ENCODE results near the gene ABCC2.
"Not testable (repeated sequence)": the region's sequence is repeated elsewhere in the genome, so short reads cannot be mapped to it uniquely, and the experiment has no call there.

Gene ABCC2

GRCh38 chr10:99782447-99783286, at the start of gene ABCC2:
Gene ABCC2, plus strand, starts transcription at chr10:99782640. Its CDS starts 205 bp downstream, at chr10:99782845.
- no peak for ATAC-seq
- Mint-ChIP-seq H3K36me3 (peaks cover 15% of the 10 kb centered on the region), H3K9me3 (no peaks in the 10 kb centered on the region), H3K4me3 (no peak within 1 kb of the TSS), H3K27ac (no peak within 1 kb of the TSS), H3K27me3 (no peaks in the 10 kb centered on the region), H3K4me1 (peaks cover 16% of the 10 kb centered on the region)

- H3K4me3 Mint-ChIP-seq = no peak overlapping the region
- no peaks in the 10 kb centered on the region for H3K9me3 Mint-ChIP-seq
- peaks cover 32% of the 10 kb centered on the region for H3K4me1 Mint-ChIP-seq
- no peaks in the 10 kb centered on the region for H3K27me3 Mint-ChIP-seq
- no peak overlapping the region for H3K27ac Mint-ChIP-seq
- peaks cover 30% of the 10 kb centered on the region for H3K36me3 Mint-ChIP-seq
- no peak for ATAC-seq
Measured at GRCh38 chr10:99733366-99733765, 49.1 kb upstream of the ABCC2 start.

DNA sequence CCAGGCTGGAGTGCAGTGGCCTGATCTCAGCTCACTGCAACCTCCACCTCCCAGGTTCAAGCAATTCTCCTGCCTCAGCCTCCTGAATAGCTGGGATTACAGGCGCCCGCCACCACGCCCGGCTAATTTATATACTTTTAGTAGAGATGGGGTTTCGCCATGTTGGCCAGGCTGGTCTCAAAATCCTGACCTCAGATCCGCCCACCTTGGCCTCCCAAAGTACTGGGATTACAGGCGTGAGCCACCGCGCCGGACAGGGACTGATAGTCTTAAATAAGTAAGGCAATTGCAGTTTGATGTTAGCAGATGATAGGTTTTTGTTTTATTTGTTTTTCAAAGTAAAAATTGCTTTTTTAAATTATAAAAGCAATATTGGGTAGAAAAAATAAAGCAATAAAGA, 48.3 kb upstream of the ABCC2 start:
- H3K9me3 Mint-ChIP-seq, H3K27ac Mint-ChIP-seq, ATAC-seq, H3K27me3 Mint-ChIP-seq, H3K4me3 Mint-ChIP-seq: not testable (repeated sequence)
- H3K36me3 Mint-ChIP-seq = peaks cover 32% of the 10 kb centered on the region
- H3K4me1 Mint-ChIP-seq = peaks cover 31% of the 10 kb centered on the region

- no peak overlapping the region for H3K4me3 Mint-ChIP-seq
- no peak for ATAC-seq
- peaks cover 8% of the 10 kb centered on the region for H3K9me3 Mint-ChIP-seq
- H3K4me1 Mint-ChIP-seq = peaks cover 6% of the 10 kb centered on the region
- no peaks in the 10 kb centered on the region for H3K27me3 Mint-ChIP-seq
- H3K27ac Mint-ChIP-seq = no peak overlapping the region
- peaks cover 77% of the 10 kb centered on the region for H3K36me3 Mint-ChIP-seq
Measured at GRCh38 chr10:99740260-99740659, 42.2 kb upstream of the ABCC2 start.

DNA sequence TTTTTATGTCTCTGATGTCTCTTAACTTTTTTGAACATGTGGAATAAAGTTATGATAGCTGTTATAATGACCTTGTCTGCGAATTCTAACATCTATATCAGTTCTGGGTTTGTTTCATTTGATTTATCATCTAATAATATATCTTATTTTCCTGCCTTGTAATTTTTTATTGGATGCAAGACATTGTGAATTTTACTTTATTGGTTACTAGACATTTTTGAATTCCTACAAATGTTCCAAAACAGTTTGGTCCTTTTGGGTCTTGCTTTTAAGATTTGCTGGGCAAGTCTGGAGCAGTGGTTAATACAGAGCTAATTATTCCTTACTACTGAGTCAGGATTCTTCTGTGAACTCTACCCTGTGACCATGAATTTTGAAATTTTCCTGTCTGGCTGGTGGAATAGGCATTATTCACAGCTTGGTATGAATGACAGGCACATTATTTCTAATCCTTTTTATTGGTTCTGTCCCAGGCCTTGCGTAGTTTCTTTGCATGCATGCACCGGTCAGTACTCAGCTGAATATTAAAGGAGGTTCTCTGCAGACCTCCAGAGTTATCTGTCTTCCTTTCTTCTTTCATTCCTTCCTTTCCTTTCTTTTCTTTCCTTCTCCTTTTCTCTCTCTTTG, 41.4 kb upstream of the ABCC2 start:
- Mint-ChIP-seq H3K27me3 (no peaks in the 10 kb centered on the region), H3K27ac (no peak overlapping the region), H3K4me3 (no peak overlapping the region), H3K4me1 (peaks cover 4% of the 10 kb centered on the region), H3K9me3 (peaks cover 8% of the 10 kb centered on the region), H3K36me3 (peaks cover 84% of the 10 kb centered on the region)
- no peak for ATAC-seq

DNA sequence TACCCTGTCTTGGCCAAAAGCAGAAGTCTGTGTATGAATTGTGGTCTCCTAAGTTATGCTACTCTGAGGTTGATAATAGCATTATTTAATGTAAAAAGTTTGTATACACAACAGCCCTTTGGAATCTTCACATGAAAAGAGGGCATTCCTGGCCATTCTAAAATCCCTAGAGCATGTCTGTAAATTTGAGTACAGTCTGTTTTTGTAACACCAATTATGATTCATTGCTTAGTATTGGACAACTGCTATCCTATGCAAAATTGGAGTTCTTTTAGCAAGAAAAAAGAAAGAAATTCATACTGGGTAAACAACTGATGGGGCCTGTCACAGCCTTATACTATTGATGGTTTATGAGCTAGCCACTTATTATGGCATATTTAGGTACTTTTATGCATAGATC, 40.2 kb upstream of the ABCC2 start:
- ATAC-seq = no peak
- peaks cover 86% of the 10 kb centered on the region for H3K36me3 Mint-ChIP-seq
- peaks cover 8% of the 10 kb centered on the region for H3K9me3 Mint-ChIP-seq

DNA sequence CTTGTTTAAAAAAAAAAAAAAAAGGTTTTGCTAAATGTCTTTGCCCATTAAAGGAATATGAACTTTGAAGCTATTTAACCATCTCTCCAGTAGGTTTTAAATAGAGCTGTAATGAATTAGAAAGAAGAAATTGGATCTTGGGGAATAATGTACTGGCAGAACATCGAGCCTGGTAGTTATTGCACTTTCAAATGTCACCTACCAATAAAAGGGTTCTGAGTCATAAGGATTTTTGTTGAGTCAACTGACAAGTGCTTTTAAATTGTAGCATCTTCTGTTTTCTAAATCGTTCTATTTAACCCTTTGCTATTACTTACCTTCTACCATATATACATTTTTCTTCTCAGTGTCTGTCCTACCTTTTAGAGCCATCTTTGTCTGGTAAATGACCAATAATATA, 39.7 kb upstream of the ABCC2 start:
- H3K4me3 Mint-ChIP-seq = no peak overlapping the region
- ATAC-seq = no peak
- no peak overlapping the region for H3K27ac Mint-ChIP-seq
- peaks cover 8% of the 10 kb centered on the region for H3K9me3 Mint-ChIP-seq
- no peaks in the 10 kb centered on the region for H3K27me3 Mint-ChIP-seq
- peaks cover 84% of the 10 kb centered on the region for H3K36me3 Mint-ChIP-seq
- peaks cover 4% of the 10 kb centered on the region for H3K4me1 Mint-ChIP-seq

More for the DNA sequence above, 40.2 kb upstream of the ABCC2 start:
- Mint-ChIP-seq H3K27ac (no peak overlapping the region), H3K27me3 (no peaks in the 10 kb centered on the region), H3K4me1 (peaks cover 4% of the 10 kb centered on the region), H3K4me3 (no peak overlapping the region)

GRCh38 chr10:99743841-99744240, 38.6 kb upstream of the ABCC2 start:
- Mint-ChIP-seq H3K27ac (no peak overlapping the region), H3K36me3 (peaks cover 85% of the 10 kb centered on the region), H3K4me3 (no peak overlapping the region), H3K27me3 (no peaks in the 10 kb centered on the region), H3K9me3 (peaks cover 8% of the 10 kb centered on the region), H3K4me1 (peaks cover 4% of the 10 kb centered on the region)
- no peak for ATAC-seq

DNA sequence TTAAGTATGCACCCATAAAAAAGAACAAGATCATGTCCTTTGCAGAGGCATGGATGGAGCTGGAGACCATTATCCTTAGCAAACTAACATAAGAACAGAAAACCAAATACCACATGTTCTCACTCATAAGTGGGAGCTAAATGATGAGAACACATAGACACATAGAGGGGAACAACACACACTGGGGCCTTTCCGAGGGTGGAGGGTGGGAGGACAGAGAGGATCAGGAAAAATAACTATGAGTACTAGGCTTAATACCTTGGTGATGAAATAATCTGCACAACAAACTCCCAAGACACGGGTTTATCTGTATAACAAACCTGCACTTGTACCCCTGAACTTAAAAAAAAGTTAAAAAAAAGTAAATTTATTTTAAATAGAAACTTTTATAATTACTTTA, 36.3 kb upstream of the ABCC2 start:
- not testable (repeated sequence) for H3K9me3 Mint-ChIP-seq, H3K27me3 Mint-ChIP-seq, H3K4me1 Mint-ChIP-seq, ATAC-seq, H3K4me3 Mint-ChIP-seq, H3K27ac Mint-ChIP-seq
- H3K36me3 Mint-ChIP-seq = peaks cover 79% of the 10 kb centered on the region

- H3K9me3 Mint-ChIP-seq = no peaks in the 10 kb centered on the region
- no peak overlapping the region for H3K27ac Mint-ChIP-seq
- H3K4me1 Mint-ChIP-seq = no peaks in the 10 kb centered on the region
- no peak for ATAC-seq
- no peaks in the 10 kb centered on the region for H3K27me3 Mint-ChIP-seq
- H3K4me3 Mint-ChIP-seq = no peak overlapping the region
- peaks cover 62% of the 10 kb centered on the region for H3K36me3 Mint-ChIP-seq
Measured at GRCh38 chr10:99748823-99749451, 33.5 kb upstream of the ABCC2 start.

DNA sequence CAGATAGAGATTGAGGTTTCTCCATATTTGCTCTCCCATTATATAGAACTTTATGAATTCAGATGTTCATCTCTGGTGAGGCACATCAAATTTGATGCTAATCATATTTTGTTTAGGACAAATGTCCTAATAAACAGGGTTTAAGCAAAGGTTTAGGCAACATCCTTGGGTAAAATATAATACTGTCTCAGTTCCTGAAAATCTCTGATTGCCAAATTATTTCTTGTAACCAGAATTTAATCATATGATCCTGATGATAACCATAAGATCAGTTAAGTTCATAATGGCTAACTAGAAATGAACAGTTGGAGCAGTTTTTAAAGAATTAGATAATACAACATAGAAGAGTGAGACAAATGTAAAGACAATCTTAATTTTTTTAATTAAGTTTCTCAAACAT, 31.8 kb upstream of the ABCC2 start:
- Mint-ChIP-seq H3K4me3 (no peak overlapping the region), H3K27me3 (no peaks in the 10 kb centered on the region), H3K36me3 (peaks cover 52% of the 10 kb centered on the region), H3K4me1 (no peaks in the 10 kb centered on the region), H3K27ac (no peak overlapping the region), H3K9me3 (no peaks in the 10 kb centered on the region)
- ATAC-seq = no peak

GRCh38 chr10:99754670-99755069, 27.8 kb upstream of the ABCC2 start:
- no peak overlapping the region for H3K27ac Mint-ChIP-seq
- peaks cover 57% of the 10 kb centered on the region for H3K36me3 Mint-ChIP-seq
- H3K4me1 Mint-ChIP-seq = no peaks in the 10 kb centered on the region
- ATAC-seq = no peak
- no peaks in the 10 kb centered on the region for H3K27me3 Mint-ChIP-seq
- H3K9me3 Mint-ChIP-seq = no peaks in the 10 kb centered on the region
- H3K4me3 Mint-ChIP-seq = no peak overlapping the region

DNA sequence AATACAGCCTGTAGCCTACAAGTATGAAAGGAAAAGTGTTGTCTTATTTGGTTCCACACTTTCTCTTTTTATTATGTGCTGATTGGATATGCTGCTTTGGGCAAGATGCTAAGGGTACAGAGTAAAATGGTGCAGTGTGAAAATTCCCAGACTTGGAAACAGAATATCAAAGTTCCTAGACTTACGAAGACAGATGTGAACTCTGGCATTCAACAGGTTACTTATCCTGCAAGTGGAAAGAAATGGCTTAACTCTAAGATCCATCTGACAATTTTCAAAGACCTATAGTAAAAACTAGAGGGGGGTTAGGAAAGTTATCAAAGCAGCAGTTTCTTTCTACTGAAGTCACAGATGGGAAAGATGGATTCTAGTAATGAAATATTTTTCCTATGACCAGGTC, 26.3 kb upstream of the ABCC2 start:
- Mint-ChIP-seq H3K9me3 (no peaks in the 10 kb centered on the region), H3K36me3 (peaks cover 60% of the 10 kb centered on the region), H3K4me3 (no peak overlapping the region)

DNA sequence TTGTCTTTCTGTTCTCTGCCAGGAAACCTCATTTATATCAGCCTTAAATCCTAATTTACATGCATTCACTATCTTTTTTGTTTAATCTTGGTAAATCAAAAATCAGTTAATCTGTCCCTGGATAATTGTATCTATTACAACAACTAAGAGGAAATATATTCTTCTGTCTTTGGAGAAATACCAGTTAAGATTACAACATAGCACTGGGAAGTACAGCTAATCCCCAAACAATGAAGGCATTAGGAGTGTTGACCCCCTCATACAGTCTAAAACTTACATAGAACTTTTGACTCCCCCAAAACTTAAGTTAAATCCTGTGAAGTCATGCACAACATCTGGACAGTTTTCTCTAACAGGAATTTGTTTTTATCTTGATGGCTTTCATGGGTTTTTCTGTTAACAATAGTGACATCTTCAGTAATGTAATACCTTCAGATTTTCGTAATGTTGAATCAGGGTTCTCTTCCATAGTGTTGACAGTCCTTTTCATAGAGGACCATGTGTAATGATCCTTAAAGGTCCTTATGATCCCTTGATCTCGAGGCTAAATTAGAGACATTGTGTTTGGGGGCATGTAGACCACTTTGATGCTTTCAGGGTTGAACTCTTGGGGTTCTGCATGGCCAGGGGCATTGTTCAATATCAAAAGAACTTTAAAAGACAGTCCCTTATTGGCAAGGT, 24.1 kb upstream of the ABCC2 start:
- Mint-ChIP-seq H3K27ac (no peak overlapping the region), H3K36me3 (peaks cover 69% of the 10 kb centered on the region), H3K27me3 (no peaks in the 10 kb centered on the region)

More for the DNA sequence above, 26.3 kb upstream of the ABCC2 start:
- H3K27me3 Mint-ChIP-seq = no peaks in the 10 kb centered on the region
- H3K4me1 Mint-ChIP-seq = no peaks in the 10 kb centered on the region
- no peak overlapping the region for H3K27ac Mint-ChIP-seq
- ATAC-seq = no peak

DNA sequence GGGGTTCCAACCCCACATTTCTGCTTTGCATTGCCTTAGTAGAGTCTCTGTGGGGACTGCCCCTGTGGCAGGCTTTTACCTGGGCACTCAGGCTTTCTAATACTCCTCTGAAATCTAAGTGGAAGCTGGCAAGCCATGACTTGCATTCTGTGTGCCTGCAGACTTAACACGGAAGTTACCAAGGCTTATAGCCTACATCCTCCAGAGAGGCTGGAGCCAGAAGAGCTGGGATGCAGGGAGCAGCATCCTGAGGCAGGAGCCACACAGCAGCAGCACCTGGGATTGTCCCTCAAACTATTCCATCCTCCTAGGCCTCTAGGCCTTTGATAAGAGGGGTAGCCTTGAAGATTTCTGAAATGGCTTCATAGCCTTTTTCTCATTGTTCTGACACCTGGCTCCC, 22.1 kb upstream of the ABCC2 start:
- Mint-ChIP-seq H3K27me3 (no peaks in the 10 kb centered on the region), H3K9me3 (peaks cover 2% of the 10 kb centered on the region), H3K36me3 (peaks cover 72% of the 10 kb centered on the region), H3K27ac (no peak overlapping the region), H3K4me3 (no peak overlapping the region), H3K4me1 (peaks cover 1% of the 10 kb centered on the region)
- ATAC-seq = no peak

More for the DNA sequence above, 24.1 kb upstream of the ABCC2 start:
- H3K4me3 Mint-ChIP-seq = no peak overlapping the region
- peaks cover 2% of the 10 kb centered on the region for H3K9me3 Mint-ChIP-seq
- no peak for ATAC-seq
- H3K4me1 Mint-ChIP-seq = no peaks in the 10 kb centered on the region

Measured in stimulated activated memory B cell treated with anti-CD40 and anti-IgM and Interleukin-4, amounts not matched to agents 10 μg/mL and 1 μg/mL and 100 μg/mL, for 72 hours (primary cell).